ENCODE data around the gene MAP3K20. TPM values are rescaled to one million over a fixed set of nuclear protein-coding genes. Genes with fewer than 3 reads are reported as not detected.
"Not testable (repeated sequence)": the region's sequence is repeated elsewhere in the genome, so short reads cannot be mapped to it uniquely, and the experiment has no call there.

Gene MAP3K20
- total and polyA plus RNA-seq, 2 donors from 2014 or later = 3.9 to 25.6 TPM

GRCh38 chr2:173171321-173171720, 95.7 kb downstream of the MAP3K20 start:
- intact Hi-C loops (cut with DNase I) = no loop called here
- Histone ChIP-seq H3K4me3 (ENCODE audit: low read length in 3 of 3) (no peak overlapping the region), H3K9me3 (ENCODE audit: control insufficient read depth in 2 of 3, insufficient read depth in 1 of 3, low read length in 3 of 3) (no peaks in the 10 kb centered on the region), H3K36me3 (ENCODE audit: control insufficient read depth in 2 of 3, insufficient read depth in 3 of 3, low read length in 3 of 3) (no peaks in the 10 kb centered on the region), H3K27me3 (ENCODE audit: control insufficient read depth, insufficient read depth, low read length) (no peaks in the 10 kb centered on the region), H3K27ac (ENCODE audit: low read depth in 2 of 2, low read length in 2 of 2) (no peak overlapping the region), H3K9ac (ENCODE audit: low read length in 3 of 3) (no peak overlapping the region), H3K4me1 (ENCODE audit: control insufficient read depth in 2 of 3, insufficient read depth in 2 of 3, low read depth in 1 of 3, low read length in 3 of 3) (no peaks in the 10 kb centered on the region)
- TF ChIP-seq CTCF (IDR thresholded peaks at IDR 0.05; ENCODE audit: borderline replicate concordance, extremely low read depth, insufficient read depth) = no peak
- DNase-seq (no peak), FAIRE-seq (no peak)

GRCh38 chr2:173171924-173172643, 96.4 kb downstream of the MAP3K20 start:
- no peaks in the 10 kb centered on the region for H3K4me1 ChIP-seq (ENCODE audit: control insufficient read depth in 2 of 3, insufficient read depth in 2 of 3, low read depth in 1 of 3, low read length in 3 of 3)
- no peak for FAIRE-seq

GRCh38 chr2:173174339-173174738, 98.7 kb downstream of the MAP3K20 start:
- H3K36me3 ChIP-seq (ENCODE audit: control insufficient read depth in 2 of 3, insufficient read depth in 3 of 3, low read length in 3 of 3); FAIRE-seq; H3K27me3 ChIP-seq (ENCODE audit: control insufficient read depth, insufficient read depth, low read length); H3K9me3 ChIP-seq (ENCODE audit: control insufficient read depth in 2 of 3, insufficient read depth in 1 of 3, low read length in 3 of 3); DNase-seq; H3K27ac ChIP-seq (ENCODE audit: low read depth in 2 of 2, low read length in 2 of 2); H3K4me3 ChIP-seq (ENCODE audit: low read length in 3 of 3); H3K9ac ChIP-seq (ENCODE audit: low read length in 3 of 3); intact Hi-C loops (cut with DNase I); H3K4me1 ChIP-seq (ENCODE audit: control insufficient read depth in 2 of 3, insufficient read depth in 2 of 3, low read depth in 1 of 3, low read length in 3 of 3): not testable (repeated sequence)

More at GRCh38 chr2:173171924-173172643, 96.4 kb downstream of the MAP3K20 start:
- intact Hi-C loops (cut with DNase I) = no loop called here
- H3K4me3 ChIP-seq (ENCODE audit: low read length in 3 of 3) = no peak overlapping the region
- H3K27me3 ChIP-seq (ENCODE audit: control insufficient read depth, insufficient read depth, low read length) = no peaks in the 10 kb centered on the region
- H3K36me3 ChIP-seq (ENCODE audit: control insufficient read depth in 2 of 3, insufficient read depth in 3 of 3, low read length in 3 of 3) = no peaks in the 10 kb centered on the region
- H3K9me3 ChIP-seq (ENCODE audit: control insufficient read depth in 2 of 3, insufficient read depth in 1 of 3, low read length in 3 of 3) = no peaks in the 10 kb centered on the region
- DNase-seq = no peak
- no peak overlapping the region for H3K9ac ChIP-seq (ENCODE audit: low read length in 3 of 3)
- no peak overlapping the region for H3K27ac ChIP-seq (ENCODE audit: low read depth in 2 of 2, low read length in 2 of 2)
- TF ChIP-seq CTCF (IDR thresholded peaks at IDR 0.05; ENCODE audit: borderline replicate concordance, extremely low read depth, insufficient read depth) = no peak

GRCh38 chr2:173175222-173175621, 99.6 kb downstream of the MAP3K20 start:
- Histone ChIP-seq H3K36me3 (ENCODE audit: control insufficient read depth in 2 of 3, insufficient read depth in 3 of 3, low read length in 3 of 3) (no peaks in the 10 kb centered on the region), H3K4me3 (ENCODE audit: low read length in 3 of 3) (no peak overlapping the region), H3K9me3 (ENCODE audit: control insufficient read depth in 2 of 3, insufficient read depth in 1 of 3, low read length in 3 of 3) (no peaks in the 10 kb centered on the region), H3K27me3 (ENCODE audit: control insufficient read depth, insufficient read depth, low read length) (no peaks in the 10 kb centered on the region), H3K27ac (ENCODE audit: low read depth in 2 of 2, low read length in 2 of 2) (no peak overlapping the region), H3K9ac (ENCODE audit: low read length in 3 of 3) (no peak overlapping the region), H3K4me1 (ENCODE audit: control insufficient read depth in 2 of 3, insufficient read depth in 2 of 3, low read depth in 1 of 3, low read length in 3 of 3) (no peaks in the 10 kb centered on the region)
- DNase-seq = no peak
- intact Hi-C loops (cut with DNase I) = no loop called here
- TF ChIP-seq CTCF (IDR thresholded peaks at IDR 0.05; ENCODE audit: borderline replicate concordance, extremely low read depth, insufficient read depth) = no peak
- FAIRE-seq = no peak

Measured in kidney (tissue), 14 donors.